T1000 (cell line): ENCODE results near the gene CFL1.
A peak's percentile ranks its signal among the peaks of the same experiment; 100 is the strongest.

ENCODE experiments used
- DNase-seq: peaks from one replicate; lab custom pipeline; 2025; ENCODE audit warnings: mixed read lengths; lab: John Stamatoyannopoulos, UW

Gene CFL1

DNA sequence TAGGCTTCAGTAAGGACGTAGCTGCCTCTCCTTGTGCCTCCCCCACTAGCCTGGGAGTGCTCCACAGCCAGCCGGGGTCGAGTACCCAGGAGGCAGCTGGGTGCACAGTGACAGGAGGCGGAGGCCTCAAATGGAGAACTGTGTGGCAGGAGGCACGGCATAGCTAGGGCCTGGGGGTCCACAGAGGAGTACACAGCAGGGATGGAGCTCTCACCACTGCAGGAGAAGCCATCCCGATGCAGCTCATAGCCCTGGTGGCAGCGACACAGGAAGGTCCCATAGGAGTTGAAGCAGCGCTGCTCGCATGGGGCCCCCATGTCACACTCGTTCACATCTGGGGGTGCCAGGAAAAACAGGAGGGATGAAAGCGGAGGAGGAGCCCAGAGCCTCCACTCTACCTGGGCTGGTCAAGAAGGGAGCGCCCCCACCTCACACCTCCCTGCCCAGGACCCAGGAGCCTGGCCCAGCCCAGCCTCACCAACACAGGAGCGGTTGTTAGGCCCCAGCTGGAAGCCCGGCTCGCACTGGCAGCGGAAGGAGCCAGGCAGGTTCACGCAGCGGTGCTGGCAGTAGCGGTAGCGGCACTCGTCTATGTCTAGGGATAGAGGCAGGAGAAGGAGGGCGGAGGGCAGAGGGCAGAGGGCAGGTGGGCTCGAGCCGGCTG lies 11.8 kb upstream of the CFL1 start:
- DNase-seq: no peak

DNA sequence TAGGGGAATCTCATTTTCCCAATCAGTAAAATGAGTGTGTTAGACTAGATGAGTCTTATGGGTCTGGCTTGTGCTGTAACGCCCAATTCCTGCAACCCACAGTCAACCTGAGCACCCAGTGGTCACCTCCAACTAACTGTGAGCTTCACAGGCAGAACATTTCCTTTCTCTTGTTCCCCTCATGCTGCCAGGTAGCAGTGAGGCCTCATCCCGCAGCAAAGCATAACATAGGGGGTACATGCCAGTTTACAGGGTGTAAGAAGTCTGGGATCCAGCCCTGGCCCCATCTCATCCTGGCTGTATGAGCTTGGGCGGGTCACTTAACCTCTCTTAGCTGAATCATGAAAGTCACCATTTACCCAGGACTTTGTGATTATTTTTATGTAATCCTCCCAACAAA lies 10.9 kb upstream of the CFL1 start:
- DNase-seq: no peak

DNA sequence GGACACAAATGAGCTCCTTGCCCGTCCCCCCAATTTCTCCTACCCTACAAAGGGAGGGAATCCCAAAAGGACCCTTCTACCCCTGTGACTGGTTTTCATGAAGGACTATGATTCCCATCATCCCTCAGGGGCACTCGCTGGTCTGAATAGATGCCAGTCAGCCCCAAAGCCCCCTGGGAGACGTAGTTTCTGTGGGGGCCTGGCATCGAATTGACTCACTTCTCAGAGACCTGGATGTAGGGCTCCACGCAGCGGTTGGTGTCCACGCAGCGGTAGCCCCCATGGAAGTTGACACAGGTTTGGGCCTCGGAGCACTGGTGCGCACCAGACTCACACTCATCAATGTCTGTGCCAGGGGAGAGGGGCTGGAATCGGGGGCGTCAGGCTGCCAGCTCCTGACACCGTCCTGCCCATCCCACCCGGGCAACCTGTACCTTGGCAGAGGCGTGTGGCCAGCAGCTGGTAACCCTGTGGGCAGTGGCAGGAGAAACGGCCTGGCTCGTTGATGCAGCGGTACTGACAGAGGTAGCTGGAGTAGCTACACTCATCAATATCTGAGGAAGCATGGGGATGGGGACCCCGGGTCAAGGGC lies 10.2 kb upstream of the CFL1 start:
- DNase-seq: no peak

DNA sequence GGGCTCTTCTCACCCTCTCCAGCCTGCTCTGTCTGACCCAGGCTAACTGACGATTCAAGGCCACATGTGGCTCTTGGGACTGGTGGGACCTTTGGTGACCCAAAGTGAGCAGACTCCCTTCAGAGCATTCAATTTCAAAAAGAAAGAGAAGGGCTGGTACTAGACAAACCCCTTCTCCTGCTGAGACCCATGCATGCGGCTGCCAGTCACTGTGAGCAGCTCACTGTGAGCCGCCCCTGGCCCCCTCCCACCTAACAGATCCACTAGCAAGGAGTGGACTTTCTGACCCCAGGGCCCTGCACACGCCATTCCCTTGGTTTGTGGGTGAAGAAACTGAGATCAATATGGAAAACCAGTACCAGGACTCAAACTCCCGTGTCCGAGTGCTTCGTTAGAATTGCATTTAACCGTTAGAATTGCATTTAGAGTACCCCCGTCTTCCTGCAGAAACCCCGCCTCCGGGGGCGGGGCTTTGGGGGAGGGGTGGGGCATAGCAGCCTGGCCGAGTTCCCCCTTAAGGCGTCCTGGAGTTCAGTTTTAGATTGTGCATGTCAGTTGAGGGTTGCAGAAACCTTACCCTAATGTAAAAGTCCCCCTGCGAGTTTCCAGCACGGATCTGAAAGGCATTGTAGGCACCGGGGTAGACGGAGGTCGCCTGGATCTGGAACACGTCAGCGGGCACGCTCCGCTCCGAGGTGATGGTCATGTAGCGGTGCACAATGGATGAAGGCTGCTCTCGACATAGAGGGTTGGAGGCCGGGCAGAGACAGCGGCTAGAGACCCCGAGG lies 9.5 kb upstream of the CFL1 start:
- no peak for DNase-seq

DNA sequence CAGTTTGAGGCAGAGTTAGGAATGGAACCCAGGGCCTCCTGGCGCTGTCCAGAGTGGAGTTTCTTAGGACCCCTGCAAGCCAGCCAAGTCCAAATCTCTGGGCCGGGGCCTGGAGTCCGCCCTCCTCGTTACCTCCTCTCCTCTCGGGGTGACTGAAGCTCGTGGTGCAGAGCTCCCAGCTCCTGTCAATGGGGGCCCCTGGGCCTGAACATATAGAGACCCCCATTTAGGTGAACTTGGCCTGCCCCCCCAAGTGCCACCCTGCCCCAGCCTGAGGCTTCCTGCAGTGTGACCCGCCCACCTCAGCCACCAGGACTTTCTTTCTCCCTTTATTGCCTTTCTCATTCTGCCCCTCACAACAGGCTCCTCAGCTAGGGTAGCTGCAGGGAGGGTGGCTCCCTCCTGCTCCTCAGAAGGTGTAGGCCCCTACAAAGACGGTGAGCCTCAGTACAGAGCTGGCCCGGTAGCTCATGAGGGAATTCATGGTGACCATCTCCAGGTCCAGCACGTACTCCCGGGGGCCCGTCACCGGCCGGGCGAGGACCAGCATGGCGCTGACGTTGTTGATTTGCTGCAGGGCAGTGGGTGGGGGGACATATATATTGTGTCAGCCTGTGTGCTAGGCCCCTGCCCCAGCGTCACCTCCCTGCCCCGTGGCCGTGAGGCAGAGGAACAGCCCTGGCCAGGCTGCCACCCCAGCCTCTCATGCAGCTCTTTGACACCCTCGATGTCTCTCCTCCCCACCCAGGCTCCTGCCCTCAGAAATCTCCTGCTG lies 8.7 kb upstream of the CFL1 start:
- DNase-seq: no peak

DNA sequence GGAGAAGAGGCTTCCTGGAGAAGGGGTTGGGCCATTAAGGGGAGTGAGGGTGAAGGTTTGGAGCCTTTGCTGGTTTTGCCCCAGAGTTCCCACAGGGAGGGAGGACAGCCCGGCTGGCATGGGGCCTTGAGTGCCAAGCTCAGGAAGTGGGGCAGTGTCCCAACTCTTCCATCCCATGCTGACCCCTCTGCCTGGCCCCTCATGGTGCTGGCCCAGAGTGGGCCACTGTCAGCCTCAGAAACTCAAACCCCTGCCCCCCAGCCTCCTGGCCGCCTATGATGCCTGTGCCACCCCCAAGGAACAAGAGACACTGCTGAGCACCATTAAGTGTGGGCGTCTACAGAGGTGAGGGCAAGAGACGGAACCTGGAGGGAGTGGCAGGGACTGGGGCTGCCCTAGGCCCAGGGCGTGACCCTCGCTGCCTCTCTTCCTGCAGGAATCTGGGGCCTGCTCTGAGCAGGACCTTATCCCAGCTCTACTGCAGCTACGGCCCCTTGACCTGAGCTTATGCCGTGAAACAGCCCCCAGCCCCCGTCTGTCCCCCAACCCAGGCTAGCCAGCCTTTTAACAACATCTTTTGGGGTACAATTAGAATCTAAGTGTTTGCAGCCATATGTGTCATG lies 7.7 kb upstream of the CFL1 start:
- no peak for DNase-seq

DNA sequence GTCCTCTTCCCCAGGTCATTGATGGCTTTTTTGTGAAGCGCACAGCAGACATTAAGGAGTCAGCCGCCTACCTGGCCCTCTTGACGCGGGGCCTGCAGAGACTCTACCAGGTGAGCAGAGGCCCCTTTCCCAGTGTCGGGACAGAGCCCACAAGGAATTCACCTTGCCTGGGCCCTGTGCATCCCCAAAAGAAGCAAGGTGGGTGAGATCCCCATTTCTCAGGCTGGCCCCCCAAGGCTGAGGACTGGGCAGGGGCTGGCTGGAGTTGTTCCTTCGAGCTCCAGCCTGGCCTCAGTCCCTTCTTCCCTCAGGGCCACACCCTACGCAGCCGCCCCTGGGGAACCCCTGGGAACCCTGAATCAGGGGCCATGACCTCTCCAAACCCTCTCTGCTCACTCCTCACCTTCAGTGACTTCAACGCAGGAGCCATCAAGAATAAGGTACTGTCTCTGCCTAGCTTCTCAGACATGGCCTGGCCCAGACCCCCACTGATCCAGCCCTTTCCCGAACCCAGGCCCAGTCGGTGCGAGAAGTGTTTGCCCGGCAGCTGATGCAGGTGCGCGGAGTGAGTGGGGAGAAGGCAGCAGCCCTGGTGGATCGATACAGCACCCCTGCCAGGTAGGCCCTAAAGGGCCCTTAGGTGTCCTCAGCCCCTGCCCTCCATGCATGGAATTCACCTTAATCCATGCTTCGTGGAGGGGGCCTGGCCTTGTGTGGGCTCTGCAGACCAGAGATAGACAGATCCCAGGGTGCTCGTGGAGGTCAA lies 6.9 kb upstream of the CFL1 start:
- DNase-seq: no peak

DNA sequence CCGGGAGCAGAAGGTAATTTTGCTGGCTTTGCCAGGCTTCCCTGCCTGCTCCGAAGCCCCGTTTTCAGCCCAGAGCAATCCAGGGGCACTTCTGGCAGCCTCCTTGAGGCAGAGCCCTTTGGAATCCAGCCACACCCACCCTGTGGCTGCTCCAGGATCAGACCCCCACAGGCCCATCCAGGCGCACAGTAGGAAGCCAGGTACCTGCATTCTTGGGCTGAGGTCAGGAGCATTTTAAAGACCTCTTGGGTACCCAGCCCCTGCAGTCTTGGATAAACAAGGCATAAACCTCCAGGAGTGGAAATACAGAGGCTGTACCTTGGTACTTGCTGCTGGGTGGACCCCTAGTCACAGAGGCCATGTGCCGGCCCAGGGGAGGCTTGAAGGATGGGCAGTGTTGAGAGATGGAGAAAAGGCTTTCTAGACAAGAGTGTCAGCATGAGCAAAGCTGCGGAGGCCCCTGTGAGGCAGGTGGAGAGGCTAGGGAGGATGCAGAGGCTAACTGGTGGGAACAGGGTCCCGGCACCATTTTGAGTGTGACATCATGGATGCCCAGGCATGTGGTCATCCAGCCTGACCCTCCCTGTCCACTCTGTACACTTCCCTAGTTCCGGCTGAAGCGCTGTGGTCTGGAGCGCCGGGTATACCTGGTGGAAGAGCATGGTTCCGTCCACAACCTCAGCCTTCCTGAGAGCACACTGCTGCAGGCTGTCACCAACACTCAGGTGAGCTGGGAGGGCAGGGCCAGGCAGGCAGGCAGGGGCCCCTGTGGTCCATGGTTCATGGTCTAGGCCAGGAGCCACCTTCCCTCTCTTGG lies 6.1 kb upstream of the CFL1 start:
- no peak for DNase-seq

DNA sequence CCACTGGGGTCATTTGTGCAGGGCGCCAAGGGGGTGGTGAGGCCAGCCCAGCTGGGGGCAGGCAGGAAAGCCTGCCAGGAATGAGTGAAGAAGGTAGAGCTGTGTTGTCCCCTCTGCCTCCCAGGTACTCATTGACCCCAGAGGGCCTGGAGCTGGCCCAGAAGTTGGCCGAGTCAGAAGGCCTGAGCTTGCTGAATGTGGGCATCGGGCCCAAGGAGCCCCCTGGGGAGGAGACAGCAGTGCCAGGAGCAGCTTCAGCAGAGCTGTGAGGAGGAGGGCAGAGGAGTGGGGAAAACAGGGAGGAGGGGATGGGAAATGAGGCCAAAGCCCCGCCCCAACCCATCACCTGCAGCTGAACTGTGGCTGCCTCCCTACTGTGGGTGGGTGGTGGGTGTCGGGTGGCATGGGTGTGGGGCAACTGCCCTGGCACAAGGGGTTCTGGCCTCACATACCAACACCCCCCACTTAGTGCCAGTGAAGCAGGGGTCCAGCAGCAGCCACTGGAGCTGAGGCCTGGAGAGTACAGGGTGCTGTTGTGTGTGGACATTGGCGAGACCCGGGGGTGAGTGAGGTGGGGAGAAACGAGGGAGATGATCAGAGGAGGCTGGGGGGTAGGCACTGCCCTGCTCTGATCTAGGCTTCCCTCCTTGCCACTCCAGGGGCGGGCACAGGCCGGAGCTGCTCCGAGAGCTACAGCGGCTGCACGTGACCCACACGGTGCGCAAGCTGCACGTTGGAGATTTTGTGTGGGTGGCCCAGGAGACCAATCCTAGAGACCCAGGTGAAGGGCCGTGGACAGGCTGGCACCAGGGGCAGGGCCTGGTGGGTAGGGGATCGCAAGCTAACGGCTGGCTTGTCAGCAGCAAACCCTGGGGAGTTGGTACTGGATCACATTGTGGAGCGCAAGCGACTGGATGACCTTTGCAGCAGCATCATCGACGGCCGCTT lies 5.2 kb upstream of the CFL1 start:
- DNase-seq: no peak

DNA sequence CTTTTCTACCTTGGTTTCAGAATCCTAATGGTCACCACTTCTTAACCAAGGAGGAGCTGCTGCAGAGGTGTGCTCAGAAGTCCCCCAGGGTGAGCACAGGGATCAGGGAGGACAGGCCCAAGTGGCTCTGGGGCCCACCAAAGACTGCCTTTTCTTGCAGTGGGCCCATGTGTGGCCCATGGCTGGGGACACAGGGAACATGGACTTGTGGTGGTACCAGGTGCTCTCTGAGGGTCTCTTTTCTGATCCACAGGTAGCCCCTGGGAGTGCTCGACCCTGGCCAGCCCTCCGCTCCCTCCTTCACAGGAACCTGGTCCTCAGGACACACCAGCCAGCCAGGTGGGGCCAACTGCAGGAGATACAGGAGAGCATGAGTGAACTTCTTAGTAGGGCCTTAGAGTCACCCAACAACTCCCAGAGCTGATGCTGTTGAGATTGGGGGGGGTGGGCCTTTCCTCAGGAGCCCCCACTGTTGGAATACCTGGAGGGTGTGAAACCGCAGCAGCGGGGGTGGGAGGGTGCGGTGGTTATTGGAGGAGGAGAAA lies 4.3 kb upstream of the CFL1 start:
- no peak for DNase-seq

DNA sequence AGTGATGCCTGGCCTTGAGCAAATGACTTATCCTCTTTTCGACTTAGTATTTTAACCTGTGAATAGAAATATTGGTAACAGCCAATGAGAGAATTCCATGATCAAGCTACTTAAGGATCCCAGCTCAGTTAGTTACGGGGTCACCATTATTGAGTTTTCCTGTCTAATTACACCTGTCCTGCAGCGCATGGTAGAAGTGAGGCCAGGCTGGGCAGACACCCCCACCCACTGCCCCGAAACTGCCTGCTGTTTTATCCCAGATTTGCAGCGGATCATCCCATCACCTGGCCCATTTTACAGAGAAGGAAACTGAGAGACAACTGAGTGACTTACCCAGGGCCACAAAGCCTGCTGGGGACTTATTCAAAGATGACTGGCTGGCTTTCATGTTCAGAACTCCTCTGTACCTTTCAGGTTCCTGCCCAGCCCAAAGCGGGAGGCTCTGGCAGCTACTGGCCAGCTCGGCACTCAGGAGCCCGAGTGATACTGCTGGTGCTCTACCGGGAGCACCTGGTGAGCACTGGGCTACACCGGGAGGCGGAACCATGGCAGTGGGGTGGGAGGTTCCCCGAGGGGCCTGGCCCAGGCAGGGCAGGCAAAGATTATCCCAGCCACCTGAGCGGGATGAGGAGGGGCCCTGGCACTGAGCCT lies 3.7 kb upstream of the CFL1 start:
- no peak for DNase-seq

DNA sequence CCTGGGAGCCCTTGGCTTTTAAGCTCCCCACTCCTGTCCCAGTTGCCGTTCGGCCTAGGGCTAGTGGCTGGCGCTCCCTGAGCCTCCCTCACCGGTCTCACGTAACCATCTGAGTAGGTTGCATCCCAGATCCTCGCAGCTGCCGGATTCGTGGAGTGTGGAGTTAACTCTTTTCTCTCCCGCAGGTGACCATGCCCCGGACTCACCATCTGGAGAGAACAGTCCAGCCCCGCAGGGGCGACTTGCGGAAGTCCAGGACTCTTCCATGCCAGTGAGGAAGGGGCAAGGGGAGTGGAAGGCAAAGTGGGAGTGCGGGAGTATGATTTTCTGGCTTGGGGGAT lies 3.2 kb upstream of the CFL1 start:
- no peak for DNase-seq

DNA sequence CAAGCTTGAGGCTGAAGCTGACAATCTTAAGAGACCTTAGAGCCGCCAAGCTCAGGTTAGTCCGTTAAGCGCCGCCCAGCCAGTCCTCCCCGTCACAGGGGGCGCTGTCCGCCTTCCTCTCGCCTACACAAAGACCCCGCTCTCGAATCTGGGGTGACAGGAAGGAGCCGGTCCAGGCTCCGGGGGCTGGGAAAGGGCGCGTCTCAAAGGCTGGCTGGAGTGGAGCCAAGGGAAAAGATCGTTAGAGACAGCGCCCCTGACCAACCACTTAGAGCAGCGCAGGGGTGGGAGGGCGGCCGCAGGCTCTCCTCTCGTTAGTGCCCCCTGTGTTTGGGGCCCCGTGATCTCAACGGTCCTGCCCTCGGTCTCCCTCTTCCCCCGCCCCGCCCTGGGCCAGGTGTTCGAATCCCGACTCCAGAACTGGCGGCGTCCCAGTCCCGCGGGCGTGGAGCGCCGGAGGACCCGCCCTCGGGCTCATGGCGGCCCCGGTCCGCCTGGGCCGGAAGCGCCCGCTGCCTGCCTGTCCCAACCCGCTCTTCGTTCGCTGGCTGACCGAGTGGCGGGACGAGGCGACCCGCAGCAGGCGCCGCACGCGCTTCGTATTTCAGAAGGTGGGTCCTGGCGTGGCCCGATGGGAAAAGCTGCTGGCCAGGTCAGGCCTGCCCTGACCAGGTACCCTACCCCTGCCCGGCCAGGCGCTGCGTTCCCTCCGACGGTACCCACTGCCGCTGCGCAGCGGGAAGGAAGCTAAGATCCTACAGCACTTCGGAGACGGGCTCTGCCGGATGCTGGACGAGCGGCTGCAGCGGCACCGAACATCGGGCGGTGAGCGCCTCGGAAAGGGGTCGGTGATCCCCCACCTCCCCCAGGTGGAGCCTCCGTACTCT lies 2.5 kb upstream of the CFL1 start, which contains the start of gene MUS81:
Gene MUS81, plus strand, starts transcription at position 156 of the 887 bp plus-strand sequence. Its CDS starts 321 bp downstream, at position 477.
- DNase-seq: peak; percentile 88

DNA sequence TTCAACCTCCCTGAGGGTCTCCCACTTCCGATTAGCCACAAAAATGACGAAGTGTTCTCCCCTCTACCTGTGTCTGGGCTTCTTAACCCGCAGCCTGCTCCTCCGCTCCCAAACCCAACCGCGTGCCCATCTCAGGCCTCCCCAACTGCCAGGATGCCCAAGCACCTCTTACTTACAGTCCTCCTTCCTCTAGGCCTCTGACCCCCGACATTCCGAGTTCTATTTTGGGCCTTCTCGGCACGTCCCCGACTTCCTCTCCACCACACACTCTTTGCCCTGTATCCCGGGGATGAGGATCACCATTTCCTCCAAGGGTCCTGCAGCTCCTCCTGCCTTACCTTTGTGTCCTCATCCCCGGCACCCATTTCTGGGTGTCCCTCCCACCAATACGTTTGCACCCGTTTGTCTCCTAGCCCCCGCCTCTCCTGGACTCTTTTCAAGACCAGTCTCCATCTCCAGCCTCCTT lies 1.9 kb upstream of the CFL1 start:
- DNase-seq: no peak

DNA sequence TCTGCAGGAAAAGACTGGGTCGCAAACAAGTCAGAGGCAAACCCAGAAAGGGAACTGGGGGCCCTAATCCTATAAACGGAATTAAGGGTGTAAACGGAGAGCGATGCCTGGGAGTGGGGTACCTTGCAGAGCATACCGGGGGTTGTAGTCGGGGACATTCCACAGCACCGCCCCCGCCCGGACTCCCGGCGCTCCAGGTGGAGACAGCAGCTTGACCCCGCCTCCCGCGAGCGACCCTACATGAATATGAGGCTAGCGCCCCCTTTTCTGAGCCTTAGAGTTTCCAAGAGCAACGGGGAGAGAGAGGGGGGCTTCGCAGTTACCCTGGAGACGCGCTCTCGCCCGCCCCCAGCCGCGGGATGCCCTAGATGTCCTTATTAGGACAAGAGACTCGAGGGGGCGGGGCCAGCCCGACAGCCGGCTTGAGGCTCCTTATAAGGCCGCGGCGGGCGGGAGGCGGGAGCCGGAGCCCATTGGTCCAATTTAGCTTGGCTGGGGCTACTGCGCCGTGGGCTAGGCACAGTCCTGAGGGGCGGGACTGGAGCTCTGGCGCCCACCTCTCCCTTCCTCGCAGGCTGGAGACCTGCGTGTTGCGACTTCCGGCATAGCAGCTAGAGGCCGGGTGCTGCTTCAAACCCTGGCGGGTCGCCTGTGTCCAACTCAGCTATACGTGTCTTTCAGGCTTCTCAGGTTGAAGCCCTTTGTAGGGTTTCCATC lies 1.3 kb upstream of the CFL1 start:
- peak; percentile 90 for DNase-seq

DNA sequence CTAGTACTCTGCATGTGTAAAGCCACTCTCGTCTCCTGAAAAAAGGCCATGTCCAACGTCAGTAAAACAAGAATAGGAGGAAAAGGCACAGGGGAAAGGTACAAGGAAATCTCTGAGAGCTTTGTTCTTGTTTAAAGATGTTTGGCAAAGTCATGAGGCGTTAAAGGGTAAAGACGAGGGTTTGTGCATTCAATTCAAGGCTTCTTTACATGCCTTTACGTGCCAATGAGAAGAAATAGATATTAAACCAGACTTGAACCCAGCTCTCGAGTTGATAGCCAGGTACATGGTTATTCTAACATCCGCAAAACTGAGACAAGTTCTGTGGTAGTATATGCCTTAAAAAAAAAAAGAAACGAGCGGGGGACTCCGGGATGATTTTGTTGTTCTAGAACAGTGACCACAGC lies 704 bp upstream of the CFL1 start:
- DNase-seq: no peak

DNA sequence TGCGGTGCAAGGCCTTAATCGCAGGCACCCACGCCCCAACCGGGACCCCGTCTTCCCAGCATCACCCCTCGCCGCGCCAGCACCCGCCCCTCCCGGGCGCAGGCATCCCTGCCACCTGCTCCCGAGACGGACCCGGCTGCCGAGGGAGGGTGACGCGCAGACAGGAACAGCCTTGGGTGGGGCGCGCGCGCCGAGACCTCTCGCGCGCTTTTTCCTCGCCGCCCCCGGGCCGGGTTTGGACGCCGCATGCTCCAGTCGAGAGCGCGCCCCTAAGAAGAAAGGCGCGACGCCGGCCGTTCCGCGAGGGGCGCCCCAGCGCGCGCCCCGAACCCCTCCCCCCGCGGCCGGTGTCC lies 504 bp downstream of the CFL1 start:
- DNase-seq: no peak
